ENCODE data around the gene ERO1B.
A peak's percentile ranks its signal among the peaks of the same experiment; 100 is the strongest.
"Not testable (repeated sequence)": the region's sequence is repeated elsewhere in the genome, so short reads cannot be mapped to it uniquely, and the experiment has no call there.

Gene ERO1B

DNA sequence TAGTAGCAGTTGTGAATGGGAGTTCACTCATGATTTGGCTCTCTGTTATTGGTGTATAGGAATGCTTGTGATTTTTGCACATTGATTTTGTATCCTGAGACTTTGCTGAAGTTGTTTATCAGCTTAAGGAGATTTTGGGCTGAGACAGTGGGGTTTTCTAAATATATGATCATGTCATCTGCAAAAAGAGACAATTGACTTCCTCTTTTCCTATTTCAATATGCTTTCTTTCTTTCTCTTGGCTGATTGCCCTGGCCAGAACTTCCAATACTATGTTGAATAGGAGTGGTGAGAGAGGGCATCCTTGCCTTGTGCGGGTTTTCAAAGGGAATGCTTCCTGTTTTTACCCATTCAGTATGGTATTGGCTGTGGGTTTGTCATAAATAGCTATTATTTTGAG, 93.7 kb downstream of the ERO1B start:
- not testable (repeated sequence) for DNase-seq (ENCODE audit: low read depth, low spot score)

DNA sequence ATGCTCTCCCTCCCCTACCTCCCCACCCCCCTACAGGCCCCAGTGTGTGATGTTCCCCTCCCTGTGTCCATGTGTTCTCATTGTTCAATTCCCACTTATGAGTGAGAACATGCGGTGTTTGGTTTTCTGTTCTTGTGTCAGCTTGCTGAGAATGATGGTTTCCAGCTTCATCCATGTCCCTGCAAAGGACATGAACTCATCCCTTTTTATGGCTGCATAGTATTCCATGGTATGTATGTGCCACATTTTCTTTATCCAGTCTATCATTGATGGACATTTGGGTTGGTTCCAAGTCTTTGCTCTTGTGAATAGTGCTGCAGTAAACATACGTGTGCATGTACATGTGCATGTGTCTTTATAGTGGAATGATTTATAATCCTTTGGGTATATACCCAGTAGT, 95.3 kb downstream of the ERO1B start:
- DNase-seq (ENCODE audit: low read depth, low spot score) = not testable (repeated sequence)

DNA sequence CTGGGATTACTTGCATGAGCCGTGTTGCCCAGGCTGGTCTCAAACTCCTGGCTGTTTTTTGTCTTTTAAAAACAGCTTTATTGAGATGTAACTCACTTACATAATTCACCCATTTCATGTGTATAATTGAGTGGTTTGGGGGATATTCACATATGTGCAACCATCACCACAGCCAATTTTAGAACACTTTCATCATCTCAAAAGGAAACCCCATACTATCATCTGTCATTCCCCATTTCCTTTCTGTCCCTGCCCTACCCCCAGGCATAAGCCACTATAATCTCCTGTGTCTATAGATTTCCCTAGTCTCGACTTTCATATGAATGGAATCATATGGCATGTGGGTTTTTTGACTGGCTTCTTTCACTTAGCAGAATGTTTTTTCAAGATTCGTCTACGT, 96.1 kb downstream of the ERO1B start:
- DNase-seq (ENCODE audit: low read depth, low spot score) = no peak

DNA sequence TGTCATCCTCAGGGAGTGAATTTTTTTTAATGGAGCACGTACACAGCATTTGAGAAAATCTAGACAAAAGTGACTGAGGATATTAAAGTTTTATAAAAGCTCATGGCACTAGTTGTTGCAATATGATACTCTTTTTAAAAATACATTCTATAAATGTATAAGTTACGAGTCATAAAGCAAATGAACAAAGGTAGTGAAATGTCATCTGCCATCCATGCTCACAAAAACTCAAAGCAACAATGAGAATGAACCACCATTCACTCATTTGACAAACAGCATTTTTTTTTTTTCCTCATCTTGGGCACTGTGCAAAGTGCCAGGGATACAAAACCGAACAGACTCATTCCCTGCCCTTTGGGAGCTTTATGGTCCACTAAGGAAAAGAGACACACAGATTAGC, 100.7 kb downstream of the ERO1B start:
- no peak for DNase-seq (ENCODE audit: low read depth, low spot score)

DNA sequence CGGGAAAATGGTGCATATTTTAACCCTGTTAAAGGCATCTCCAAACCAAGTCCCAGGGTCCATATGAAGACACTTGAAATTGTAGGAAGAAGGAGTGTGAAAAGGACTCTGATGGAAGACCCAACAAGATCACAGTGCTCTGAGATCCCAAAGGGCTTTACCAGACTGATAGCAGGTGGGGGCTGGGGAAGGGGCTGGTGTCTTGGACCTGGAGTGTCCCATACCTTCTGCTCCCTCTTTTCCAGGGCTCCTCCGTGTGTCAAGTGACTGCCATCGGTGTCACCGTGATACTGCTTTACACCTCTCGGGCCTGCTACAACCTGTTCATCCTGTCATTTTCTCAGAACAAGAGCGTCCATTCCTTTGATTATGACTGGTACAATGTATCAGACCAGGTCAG, 102.1 kb downstream of the ERO1B start:
- no peak for DNase-seq (ENCODE audit: low read depth, low spot score)

DNA sequence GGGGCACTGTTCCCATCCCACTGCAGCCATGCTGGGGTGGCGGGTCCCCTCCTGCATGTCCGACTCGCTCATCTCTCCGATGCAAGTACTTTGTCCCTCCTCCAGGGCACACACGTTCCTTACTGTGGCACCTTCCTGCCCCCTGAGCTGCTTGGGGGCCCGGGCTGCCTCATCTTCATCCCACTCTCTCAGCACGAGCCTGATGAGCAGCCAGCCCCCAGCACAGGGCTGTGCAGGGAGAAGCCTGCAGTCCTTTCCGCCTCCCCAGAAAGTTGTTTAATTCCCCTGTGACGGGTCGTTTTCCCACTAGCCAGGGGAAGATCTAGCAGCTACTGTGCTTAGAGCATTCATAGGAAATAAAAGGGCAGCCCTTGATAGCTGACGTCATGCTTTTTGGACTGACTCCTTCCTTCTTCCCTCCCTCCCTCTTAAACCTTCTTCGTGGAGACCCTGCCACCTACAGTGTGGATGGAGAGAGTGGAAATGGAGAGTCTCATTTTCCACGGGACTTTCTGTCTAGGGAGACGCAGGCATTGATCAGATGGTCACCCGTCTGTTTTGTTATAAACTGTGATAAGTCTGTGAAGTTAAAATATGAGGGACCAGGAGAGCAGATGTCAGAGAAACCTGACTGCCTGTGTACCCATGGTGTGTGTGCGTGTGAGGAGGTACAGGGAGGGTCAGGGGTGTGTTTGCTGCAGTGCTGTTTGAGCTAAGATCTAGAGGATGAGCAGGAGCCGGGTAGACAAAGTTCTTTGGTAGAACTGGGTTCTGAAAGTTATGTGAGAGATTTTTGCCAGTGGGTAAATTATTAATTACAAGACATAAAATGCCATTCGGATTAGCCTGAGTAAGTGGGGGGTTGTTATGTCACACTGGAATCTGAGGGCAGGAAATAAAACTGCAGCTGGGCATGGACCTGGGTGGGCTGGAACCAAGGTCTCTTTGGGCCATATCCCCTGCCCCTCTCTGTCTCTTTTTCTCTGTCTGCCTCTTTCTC, 105.1 kb downstream of the ERO1B start:
- DNase-seq (ENCODE audit: low read depth, low spot score) = no peak

DNA sequence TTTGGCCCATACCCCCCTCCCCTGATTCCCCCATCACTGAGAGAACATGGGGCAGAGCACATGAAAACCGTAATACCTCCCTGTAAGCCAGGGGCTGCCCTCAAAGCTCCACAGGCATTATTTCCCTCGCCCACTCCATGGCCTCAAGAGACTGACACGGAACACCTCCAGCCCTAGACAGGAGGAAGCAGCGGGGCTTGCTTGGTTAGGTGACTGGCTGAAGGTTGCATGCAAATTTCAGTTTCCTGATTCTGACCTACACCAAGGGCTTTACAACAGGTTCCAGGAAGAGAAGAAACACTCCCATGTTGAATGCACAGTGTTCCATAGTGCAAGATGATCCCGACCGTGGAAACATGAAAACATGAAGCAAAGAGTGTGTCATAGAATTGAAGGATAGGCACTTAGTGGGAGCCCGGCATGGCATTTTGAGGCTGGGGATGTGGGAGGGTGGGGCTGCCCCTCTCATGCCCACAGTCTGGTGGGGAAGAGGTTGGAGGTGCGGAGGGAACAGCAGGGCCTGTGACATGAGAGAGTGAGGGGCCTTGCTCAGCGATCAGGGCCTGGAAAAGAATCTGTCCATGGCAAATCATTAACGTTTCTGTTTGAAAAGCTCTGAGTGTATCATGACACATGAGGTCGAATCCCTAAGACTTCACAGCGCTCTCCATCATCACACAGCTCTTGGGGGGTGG, 106.0 kb downstream of the ERO1B start:
- DNase-seq (ENCODE audit: low read depth, low spot score) = no peak

DNA sequence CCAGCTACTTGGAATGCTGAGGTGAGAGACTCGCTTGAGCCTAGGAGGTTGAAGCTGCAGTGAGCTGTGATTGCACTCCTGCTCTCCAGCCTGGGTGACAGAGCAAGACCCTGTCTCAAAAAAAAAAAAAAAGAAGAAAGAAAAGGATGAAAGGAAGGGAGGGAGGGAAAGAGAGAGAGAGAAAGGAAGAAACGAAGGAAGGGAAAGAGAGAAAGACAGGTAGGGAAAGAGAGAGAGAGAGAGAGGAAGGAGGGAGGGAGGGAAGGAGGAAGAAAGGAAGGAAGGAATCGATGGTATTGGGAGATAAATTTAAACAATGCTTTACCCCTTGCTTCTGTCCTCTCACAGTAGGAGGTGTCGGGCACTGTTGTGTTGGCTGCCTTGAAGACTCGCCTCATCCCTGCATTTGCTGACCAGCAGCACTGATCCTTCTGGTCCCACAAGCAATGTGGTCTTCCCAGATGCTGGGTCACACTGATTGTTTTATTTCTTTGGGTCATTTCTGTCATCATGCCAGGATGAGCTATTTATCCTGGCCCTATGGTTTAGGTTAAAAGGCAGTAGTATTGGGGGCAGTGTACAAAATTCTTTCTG, 108.5 kb downstream of the ERO1B start:
- peak; percentile 29 for DNase-seq (ENCODE audit: low read depth, low spot score)

DNA sequence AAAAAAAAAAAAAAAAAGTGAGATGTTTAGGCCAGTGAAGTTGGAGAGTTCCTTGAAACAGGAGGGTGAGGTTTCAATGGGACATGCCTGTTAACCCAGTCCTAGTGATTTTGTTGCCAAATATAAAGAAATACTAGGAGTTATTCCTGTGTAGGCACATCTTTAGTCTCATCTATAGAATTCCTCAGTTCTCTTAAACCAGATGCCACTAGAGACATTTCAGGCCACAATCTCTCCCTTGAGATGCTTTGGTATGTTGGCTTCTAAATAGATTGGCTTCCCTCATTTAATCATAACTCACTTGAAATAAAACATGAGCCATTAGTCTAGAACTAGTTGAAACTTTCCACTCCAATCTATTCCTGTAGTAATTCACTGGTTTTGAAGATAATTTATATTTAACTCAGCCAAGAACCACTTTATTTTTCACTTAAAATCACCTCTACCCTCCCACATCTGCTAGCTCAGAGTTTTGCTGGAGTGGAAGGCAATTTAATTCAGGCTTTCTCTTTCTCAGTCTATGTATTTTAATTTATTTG, 109.6 kb downstream of the ERO1B start:
- DNase-seq (ENCODE audit: low read depth, low spot score) = no peak

DNA sequence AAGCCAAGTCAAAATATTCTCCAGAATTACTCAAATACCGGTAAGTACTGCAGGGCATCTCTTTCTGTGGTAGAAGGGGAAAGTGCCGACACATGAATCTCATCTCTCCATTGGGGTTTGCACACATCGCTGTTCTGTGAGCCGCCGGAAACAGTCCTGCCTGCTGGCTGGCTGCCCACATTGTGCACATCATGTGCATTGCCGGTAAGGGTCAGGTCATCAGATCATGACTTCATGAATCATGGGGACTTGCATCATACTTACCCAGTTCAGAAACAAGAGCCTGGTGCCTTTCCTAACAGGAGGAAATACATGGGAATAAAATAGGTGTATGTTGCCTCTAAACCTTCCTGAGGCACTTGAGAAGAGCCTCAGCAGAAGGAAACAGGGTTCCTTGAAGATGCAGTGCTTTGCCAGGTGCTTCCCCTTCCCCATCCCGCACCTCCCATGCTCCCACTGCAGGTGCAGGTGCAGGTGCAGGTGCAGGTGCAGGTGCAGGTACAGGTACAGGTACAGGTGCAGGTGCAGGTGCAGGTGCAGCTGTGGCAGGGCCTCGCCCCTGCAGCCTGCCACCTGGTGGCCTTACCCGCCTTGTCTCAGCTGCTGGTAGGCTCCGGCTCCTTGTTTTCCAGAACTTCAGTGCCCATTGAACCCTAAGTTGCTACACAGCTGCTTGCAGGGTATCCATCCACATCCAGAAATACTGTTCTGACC, 112.9 kb downstream of the ERO1B start:
- no peak for DNase-seq (ENCODE audit: low read depth, low spot score)

DNA sequence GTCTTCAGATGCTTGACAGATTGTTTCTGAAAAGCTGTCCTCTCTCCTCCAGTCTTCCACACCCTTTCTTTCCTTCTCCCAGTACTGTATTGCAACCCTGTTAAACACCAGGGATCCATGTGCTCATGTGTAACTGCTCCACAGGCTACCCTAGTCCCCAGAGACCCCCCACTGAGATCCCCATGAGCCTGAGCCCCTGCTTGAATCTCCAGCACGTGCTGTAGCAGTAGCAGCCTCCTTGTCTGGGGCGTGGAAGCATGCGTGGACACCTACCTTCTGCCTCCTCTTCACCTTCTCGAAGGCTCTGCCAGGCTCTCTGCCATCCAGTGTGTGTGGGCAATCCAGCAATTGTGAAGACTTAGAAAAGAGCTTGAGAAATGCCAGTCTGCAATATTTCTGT, 114.2 kb downstream of the ERO1B start:
- DNase-seq (ENCODE audit: low read depth, low spot score) = no peak

DNA sequence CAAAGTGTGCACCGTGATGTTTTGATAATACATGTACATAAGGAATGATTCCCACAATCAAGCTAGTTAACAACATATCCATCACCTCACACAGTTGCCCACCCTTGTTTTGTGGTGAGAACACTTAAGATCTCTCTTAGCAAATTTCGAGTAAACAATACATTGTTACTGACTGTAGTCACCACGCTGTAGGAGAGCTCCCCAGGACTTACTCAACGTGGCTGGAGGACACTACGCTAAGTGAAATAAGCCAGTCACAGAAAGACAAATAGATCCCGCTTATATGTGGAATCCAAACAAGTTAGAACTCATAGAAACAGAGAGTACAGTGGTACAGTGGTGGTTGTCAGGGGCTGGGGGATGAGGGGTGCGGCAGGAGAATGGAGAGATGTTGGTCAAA, 114.6 kb downstream of the ERO1B start:
- no peak for DNase-seq (ENCODE audit: low read depth, low spot score)

DNA sequence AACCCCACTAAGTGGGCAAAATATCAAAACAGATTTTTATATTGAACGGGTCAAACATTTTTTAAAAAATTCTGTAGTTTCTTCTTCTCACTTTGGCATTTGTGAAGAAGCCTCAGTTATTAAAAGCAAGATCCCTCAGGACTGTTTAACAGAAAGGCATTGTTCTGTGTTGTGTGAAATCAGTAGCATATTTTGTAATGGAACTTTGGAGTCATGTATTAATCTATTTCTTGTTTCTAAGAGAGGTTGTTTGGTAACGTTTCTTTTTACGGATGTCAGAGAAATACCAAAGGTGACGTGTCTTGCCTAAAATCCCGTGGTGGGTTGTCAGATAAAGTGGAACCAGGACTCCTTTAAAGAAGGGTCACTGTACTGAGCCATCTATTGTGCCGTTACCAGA, 115.7 kb downstream of the ERO1B start:
- DNase-seq (ENCODE audit: low read depth, low spot score) = no peak

Measured in ELF-1 (cell line).